C4-2B (cell line): ENCODE results near the gene ANKRD17.
"Not testable (repeated sequence)": the region's sequence is repeated elsewhere in the genome, so short reads cannot be mapped to it uniquely, and the experiment has no call there.

Experiments
- ZFX ChIP-seq: fragments of 450-650 bp; IDR thresholded peaks from 2 replicates; pipeline ENCODE4 v1.6.1; 2017
- TF ChIP-seq, protein P1 (sequence below): fragments of 450-650 bp; conservative IDR thresholded peaks from 2 replicates; pipeline ENCODE4 v1.5.1; 2017; ENCODE audit warnings: mild to moderate bottlenecking

DNA sequence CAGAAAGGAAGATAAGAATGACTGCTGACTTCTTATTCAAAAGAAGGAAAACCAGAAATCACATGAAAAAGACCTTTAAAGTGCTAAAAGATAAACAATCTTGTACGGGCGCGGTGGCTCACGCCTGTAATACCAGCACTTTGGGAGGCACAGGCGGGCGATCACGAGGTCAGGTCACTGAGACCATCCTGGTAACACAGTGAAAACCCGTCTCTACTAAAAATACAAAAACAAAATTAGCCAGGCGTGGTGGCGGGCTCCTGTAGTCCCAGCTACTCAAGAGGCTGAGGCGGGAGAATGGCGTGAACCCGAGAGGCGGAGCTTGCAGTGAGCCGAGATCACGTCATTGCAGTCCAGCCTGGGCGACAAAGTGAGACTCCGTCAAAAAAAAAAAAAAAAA lies 54.6 kb downstream of the ANKRD17 start:
- TF ChIP-seq, protein P1, sequence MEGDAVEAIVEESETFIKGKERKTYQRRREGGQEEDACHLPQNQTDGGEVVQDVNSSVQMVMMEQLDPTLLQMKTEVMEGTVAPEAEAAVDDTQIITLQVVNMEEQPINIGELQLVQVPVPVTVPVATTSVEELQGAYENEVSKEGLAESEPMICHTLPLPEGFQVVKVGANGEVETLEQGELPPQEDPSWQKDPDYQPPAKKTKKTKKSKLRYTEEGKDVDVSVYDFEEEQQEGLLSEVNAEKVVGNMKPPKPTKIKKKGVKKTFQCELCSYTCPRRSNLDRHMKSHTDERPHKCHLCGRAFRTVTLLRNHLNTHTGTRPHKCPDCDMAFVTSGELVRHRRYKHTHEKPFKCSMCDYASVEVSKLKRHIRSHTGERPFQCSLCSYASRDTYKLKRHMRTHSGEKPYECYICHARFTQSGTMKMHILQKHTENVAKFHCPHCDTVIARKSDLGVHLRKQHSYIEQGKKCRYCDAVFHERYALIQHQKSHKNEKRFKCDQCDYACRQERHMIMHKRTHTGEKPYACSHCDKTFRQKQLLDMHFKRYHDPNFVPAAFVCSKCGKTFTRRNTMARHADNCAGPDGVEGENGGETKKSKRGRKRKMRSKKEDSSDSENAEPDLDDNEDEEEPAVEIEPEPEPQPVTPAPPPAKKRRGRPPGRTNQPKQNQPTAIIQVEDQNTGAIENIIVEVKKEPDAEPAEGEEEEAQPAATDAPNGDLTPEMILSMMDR: not testable (repeated sequence)
- TF ChIP-seq ZFX: not testable (repeated sequence)
